Dedifferentiated amniotic fluid mesenchymal stem cell (primary cell): ENCODE measurements around the gene P2RX2.

ENCODE experiments used
- DNase-seq: peaks from one replicate; pipeline ENCODE4 v3.0.0-alpha.2; 2016; ENCODE audit errors: extremely low spot score

The P2RX2 gene

GRCh38 chr12:132603240-132604150, 15.1 kb upstream of the P2RX2 start:
- no peak for DNase-seq

- no peak for DNase-seq
These were observed 14.4 kb upstream of the P2RX2 start for GRCh38 chr12:132604151-132604618.

DNA sequence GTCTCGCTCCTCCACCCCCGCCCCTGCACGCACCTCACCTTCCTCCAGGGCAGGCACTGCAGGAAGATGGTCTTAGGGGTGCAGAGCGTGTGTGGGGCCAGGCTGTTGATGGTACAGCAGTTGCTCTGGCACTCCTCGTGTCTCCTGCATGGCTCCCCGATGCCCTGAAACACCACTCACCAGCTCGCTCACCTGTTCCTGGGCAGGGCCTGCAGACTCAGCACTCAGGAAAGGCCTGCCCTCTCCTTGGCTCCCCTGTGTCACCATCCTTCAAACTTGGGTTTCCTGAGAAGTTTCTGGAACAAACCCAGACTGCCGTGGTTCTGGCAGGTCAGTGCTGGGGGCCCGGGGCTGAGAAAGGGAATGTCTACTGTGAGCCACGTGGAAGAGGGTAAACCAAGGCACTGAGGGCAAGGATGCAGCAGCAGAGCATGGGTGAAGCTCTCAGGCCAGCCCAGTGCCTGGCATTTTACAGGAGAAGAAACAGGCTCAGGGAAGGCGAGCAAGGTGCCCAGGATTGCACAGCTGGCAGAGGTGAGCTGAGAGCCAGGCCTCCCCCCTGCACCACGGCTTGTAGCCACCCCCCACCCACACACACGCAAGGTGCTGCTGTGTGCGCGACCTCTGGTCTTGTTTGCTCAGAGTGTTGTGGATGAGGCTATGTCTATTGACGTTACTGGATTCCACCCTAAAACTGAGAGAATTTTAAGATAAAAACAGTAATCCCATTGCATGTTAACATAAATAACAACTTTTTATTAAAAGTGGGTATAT, 13.7 kb upstream of the P2RX2 start:
- DNase-seq, result no peak

GRCh38 chr12:132605892-132606291, 12.7 kb upstream of the P2RX2 start:
- no peak for DNase-seq

GRCh38 chr12:132606466-132606865, 12.1 kb upstream of the P2RX2 start:
- no peak for DNase-seq

- DNase-seq, result no peak
These were observed 11.6 kb upstream of the P2RX2 start for GRCh38 chr12:132606927-132607326.

DNA sequence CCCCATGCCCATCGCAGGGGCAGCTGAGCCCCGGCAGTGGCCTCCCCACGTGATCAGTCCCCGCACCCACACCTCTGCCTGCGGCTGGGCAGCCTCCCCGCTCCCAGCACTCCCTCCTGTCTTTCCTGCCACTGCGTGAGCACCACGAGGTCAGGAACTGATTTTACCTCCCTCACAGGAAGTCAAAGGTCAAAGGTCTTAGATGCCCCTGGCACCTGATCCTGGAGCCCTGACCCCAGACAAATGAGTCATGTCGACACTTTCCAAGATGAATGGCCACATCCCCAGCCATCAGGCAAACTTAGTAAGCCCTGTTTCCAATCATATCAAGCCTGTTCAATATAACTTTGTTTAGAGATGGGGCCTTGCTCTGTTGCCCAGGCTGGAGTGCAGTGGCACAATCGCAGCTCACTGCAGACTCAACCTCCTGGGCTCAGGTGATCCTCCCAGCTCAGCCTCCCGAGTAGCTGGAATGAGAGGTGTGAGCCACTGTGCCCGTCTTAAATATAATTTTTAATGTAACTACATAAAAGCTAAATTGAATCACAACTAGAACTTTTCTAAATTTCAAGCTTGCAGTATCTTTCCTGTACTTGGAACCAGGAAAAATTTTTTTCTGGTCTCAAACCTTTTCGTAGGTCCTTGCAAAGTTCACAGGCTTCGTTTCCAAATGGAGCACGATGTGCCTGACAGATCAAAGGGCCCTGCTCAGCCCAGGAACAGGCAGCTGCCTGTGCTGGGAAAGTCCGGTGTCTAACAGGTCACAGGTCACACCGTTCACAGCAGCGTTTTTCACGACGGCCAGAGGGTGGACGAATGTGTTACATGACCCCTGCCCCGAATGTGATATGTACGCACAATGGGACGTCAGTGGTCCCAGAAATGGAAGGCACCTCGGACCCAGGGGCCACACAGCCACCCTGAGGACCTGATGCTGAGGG, 10.1 kb upstream of the P2RX2 start:
- DNase-seq, result no peak

- DNase-seq, result no peak
These were observed 8.4 kb upstream of the P2RX2 start, which contains the start of gene LRCOL1 for GRCh38 chr12:132610051-132610759. Gene LRCOL1, minus strand, starts transcription at chr12:132610582. Its CDS starts 4,331 bp downstream, at chr12:132606251.

GRCh38 chr12:132610866-132611602, 7.5 kb upstream of the P2RX2 start:
- no peak for DNase-seq

GRCh38 chr12:132611620-132612019, 7.0 kb upstream of the P2RX2 start:
- no peak for DNase-seq

- DNase-seq, result no peak
These were observed 4.5 kb upstream of the P2RX2 start for GRCh38 chr12:132614029-132614428.

DNA sequence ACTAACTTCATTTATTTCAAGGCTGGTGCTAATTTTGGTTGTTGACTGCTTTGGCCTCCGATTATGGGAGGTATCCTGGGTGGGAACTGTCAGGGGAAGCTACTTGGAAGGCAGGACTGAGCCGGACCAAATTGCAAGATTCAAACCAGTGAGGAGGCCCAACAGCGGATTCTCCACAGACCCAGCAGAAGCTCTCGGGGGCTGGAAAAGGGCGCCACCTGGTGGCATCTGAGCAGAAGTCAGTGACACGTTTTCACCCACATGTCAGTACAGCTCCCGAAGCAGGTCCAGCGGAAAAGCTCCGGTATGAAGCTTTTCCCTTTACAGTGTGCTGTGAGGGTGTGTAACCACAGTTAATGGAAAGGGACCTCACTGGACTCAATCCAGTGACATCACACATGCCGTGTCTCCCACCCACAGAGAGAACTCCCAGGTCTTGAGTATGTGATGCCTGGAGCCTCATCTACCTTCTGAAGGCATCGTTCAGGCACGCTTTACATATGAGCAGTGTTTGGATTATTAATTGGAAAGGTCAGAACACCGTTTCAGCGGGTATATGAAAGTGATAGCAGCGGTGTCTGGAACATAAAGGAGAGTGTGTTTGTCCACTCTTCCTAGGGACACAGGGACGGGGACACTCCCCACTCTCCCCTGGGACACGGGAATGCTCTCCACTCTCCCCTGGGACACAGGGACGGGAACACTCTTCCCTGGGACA, 3.6 kb upstream of the P2RX2 start:
- DNase-seq, result peak; percentile 80

GRCh38 chr12:132615579-132616038, 3.0 kb upstream of the P2RX2 start:
- no peak for DNase-seq

- no peak for DNase-seq
These were observed 1.4 kb upstream of the P2RX2 start for GRCh38 chr12:132617135-132617701.

DNA sequence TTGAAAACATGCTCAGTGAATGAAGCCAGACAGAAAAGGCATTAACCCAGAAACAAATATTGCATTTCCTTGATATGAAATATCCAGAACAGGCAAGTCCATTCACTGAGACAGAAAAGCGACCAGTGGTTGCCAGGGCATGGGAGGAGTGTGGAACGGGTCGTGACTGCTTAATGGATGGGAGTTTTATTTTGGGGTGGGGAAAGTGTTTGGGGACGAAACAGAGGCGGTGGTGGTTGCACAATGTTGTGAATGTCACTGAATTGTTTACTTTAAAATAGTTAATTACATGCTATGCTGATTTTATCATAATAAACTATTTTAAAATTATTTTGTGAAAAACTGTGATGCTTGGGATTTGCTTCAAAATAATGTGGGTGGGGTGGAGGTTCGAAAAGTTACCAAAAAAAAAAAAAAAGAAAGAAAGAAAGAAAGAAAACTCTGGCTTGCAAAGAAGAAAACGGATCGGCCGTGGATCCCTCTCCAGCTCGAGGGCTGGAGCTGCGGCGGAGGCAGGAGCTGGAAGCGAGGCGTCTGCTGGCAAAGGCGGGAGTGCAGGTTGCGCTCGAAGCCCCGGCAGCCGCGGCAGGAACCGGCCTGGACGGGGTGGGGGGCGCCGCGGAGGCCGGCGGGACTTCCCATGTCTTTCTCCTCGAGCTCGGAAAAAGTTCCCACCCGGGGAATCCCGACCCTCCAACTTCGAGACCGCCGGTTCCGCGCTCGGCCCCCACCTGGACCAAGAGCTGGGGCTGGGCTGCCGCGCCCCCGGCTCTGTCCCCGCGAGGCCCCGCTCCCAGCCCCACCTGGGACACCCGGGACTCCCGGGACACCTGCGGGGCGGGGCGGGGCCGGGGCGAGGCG, 524 bp upstream of the P2RX2 start:
- no peak for DNase-seq

DNA sequence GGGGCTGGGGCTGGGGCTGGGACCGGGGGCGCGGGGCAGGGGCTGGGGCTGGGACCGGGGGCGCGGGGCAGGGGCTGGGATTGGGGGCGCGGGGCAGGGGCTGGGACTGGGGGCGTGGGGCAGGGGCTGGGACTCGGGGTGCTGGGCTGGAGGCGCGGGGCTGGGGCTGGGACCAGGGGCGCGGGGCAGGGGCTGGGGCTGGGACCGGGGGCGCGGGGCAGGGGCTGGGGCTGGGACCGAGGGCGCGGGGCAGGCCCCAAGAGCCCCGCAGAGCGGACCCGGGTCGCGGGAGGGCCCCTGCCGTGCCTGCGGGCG, 452 bp downstream of the P2RX2 start:
- DNase-seq, result no peak

GRCh38 chr12:132619386-132620112, 973 bp downstream of the P2RX2 start:
- DNase-seq, result no peak
